HG03039 (cell line): ENCODE measurements around the gene RET.
A peak's percentile ranks its signal among the peaks of the same experiment; 100 is the strongest.
"Not testable (repeated sequence)": the region's sequence is repeated elsewhere in the genome, so short reads cannot be mapped to it uniquely, and the experiment has no call there.

ENCODE experiments used
- ATAC-seq: cut with Tn5 transposase; IDR thresholded peaks from one replicate; pipeline ENCODE4 v1.9.1; 2021; ENCODE audit warnings: mild to moderate bottlenecking, moderate library complexity; ENCODE audit not compliant: unreplicated experiment

Gene RET

DNA sequence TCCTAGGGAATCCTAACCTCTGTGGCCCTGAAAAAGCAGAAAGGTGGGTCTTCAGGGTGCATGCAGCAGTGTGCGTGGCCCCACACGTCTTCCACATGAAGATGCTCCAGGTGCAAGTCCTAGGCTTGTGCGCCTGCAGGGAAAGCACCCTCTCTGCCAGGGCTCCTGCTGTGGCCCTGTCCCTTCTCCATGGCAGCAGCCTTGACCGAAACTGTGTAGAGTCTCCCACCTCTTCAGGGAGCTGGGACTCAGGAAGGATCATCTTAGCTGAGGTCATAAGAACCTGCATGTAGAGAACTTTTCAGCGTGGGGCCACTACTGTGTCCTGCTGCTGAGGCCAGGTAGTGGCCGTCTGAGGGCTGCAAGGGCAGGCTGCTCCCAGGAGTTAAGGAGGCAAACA, 55.0 kb downstream of the RET start:
- ATAC-seq, result no peak

- no peak for ATAC-seq
Observed at GRCh38 chr10:43132867-43133787, 56.3 kb downstream of the RET start.

DNA sequence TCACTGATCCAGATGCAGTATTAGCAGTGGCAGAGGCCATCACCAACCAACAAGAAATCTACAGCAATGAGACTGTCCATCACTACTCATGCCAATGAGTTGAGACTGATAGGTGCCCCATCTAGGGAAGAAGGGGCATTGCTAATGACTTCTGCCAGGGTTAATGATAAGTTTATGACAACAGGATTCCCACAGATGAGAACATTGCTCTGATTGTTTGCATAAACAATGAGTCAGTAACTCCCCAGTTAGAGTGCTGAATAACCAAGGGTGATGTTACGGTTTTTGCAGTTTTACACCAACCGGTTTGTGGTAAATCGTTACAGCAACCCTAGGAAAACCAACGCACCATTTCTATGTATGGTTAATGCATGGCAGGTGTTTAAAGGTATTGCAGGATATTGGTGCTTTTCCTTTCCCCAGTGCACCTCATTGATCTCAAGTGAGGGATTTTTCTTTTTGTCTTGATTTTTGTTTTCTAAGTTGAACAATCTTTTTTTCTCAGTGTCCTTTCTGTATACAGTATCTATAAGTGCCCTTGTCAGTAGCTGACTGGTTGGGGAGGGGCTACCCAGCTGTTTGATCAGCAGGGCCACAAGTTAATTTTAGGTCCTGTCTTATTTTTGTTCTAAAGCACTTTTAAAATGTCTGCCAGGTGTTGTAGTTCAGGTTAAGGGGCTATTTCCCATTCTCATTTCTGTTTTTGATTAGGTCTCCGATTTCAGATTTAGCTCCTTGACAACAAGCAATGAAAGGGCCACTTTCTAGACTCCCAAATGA, 57.4 kb downstream of the RET start:
- ATAC-seq, result no peak

- ATAC-seq, result no peak
Observed at GRCh38 chr10:43135064-43135463, 58.2 kb downstream of the RET start.

GRCh38 chr10:43135656-43136055, 58.8 kb downstream of the RET start:
- no peak for ATAC-seq

GRCh38 chr10:43136432-43136831, 59.6 kb downstream of the RET start:
- no peak for ATAC-seq

DNA sequence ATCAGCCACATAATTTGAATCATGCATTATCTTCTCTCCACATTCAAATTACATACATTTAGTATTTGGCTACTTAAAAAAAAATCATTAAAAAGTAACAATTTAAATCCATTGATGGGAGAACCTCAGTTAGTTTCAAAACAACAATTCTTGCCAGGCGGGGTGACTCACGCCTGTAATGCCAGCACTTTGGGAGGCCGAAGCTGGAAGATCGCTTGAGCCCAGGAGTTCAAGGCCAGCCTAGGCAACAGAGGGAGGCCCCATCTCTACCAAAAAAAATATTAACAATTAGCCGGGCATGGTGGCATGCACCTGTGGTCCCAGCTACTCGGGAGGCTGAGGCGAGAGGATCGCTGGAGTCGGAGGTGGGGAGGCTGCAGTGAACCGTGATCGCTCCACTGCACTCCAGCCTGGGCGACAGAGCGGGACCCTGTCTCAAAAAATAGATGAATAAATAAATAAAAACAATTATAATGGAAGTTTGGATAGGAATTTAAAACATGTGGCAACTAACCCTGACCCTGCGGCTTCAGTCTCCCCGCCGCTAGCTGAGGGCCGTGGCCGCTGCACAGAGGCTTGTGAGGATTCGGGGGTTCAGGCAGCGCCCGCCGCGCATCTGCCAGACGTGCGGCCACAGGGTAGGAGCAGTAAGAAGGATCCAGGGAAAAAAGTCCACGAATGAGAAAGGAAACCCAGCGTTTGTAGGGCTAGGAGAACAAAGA, 60.3 kb downstream of the RET start:
- ATAC-seq, result no peak

DNA sequence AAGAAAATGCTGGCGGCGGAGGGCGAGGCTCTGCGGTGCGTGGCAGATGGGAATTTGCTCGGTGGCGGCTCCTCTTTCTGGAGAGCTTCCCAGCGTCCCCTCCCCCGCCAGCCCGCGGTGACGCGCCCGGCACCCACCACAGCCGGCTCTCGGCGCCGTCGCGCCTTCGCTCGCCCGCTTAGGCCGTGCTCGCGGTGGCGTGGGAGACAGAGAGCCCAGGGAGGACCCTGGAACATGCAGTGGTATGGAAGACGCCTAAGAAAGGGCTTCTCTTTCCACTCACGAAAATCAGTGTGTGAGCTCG, 60.8 kb downstream of the RET start:
- ATAC-seq, result peak; percentile 20

GRCh38 chr10:43138021-43138756, 61.3 kb downstream of the RET start, which contains the start of gene CSGALNACT2:
TSS of gene CSGALNACT2 (plus strand) at chr10:43138445. CDS start at chr10:43155150, 16,705 bp downstream.
- ATAC-seq, result peak; percentile 73

- ATAC-seq, result peak; percentile 20
Observed at GRCh38 chr10:43138757-43139241, 61.9 kb downstream of the RET start.

DNA sequence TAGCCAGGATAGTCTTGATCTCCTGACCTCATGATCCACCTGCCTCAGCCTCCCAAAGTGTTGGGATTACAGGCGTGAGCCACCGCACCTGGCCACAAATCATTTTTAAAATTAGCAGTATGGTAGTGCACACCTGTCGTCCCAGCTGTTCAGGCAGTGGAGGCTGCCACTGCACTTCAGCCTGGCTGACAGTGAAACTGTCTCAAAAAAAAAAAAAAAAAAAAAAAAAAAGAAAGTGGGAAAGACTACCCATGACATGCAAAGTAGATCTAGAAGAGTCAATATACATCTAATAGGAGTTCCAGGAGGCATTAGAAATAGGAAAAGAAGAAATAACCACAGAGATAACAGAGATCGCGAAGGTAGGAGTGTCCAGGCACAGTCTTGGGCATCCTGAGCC, 64.6 kb downstream of the RET start:
- ATAC-seq, result no peak

DNA sequence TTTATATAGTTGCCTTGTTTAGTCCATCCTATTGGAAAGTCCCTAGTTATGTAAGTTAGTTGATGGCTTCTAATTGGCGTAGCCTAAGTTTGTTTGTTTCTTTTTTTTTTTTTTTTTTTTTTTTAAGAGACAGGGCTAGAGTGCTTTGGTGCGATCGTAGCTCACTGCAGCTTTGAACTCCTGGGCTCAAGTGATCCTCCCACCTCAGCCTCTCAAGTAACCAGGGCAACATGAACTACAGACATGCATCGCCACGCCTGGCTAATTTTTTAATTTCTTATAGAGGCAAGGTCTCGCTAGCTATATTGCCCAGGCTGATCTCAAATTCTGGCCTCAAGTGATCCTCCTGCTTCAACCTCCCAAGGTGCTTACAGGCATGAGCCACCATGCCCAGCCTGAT, 68.4 kb downstream of the RET start:
- ATAC-seq, result no peak

GRCh38 chr10:43145936-43146335, 69.1 kb downstream of the RET start:
- not testable (repeated sequence) for ATAC-seq

GRCh38 chr10:43151371-43151770, 74.5 kb downstream of the RET start:
- ATAC-seq, result no peak

- ATAC-seq, result no peak
Observed at GRCh38 chr10:43153901-43154300, 77.0 kb downstream of the RET start.

GRCh38 chr10:43155221-43155620, 78.4 kb downstream of the RET start:
- no peak for ATAC-seq

GRCh38 chr10:43155741-43156140, 78.9 kb downstream of the RET start:
- no peak for ATAC-seq

DNA sequence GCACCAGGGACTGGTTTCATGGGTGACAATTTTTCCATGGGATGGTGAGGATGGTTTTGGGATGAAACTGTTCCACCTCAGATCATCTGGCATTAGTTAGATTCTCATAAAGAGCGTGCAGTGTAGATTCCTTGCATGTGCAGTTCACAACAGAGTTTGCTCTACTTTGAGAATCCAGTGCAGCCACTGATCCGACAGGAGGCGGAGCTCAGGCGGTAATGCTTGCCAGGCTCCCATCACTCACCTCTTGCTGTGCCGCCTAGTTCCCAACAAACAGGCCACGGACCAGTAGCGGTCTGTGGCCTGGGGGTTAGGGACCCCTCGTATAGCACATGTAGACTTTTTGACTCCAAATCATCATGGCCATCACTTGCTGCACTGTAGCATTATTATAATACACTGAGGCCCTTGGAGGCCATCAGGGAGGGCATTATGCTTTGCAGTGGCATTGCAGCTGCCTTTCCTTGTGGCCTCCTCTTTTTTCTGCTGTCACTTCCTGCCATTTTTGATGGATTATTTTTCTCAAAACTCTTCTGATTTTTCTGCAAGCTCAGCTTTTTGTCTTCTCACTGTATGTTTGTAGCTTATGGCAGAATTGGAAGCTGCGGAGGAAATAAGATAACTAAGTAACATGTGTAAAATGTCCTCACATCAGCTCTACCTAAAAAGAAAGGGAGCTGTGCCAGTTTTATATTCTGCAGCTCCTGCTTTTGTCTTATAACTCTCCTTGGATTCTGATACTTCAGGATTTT, 79.9 kb downstream of the RET start:
- no peak for ATAC-seq

GRCh38 chr10:43158636-43159035, 81.8 kb downstream of the RET start:
- ATAC-seq, result no peak
